Gastroesophageal sphincter (tissue), 4 donors: ENCODE measurements around the gene OLA1. TPM values are rescaled to one million over a fixed set of nuclear protein-coding genes. Genes with fewer than 3 reads are reported as not detected.
A peak's percentile ranks its signal among the peaks of the same experiment; 100 is the strongest.

Experiments
- ATAC-seq: fragments of 150-250 bp; one replicate; pipeline ENCODE4 v1.9.1; 2016; ENCODE audit warnings: mild to moderate bottlenecking, moderate library complexity
- H3K27ac ChIP-seq, 4 donors: fragments of 200-600 bp; sonication (generic) in 3 of 4; 1 replicate in 3 of 4; 2 replicates in 1 of 4; pipeline ENCODE4 v1.5.1; 2016 to 2019
- H3K27me3 ChIP-seq: fragments of 200-600 bp; sonication (generic); one replicate; pipeline ENCODE4 v1.5.1; 2019
- H3K36me3 ChIP-seq, 2 donors: fragments of 200-600 bp; sonication (generic); one replicate each; pipeline ENCODE4 v1.5.1; 2019; ENCODE audit warnings: control low read depth in 1 of 2
- H3K4me1 ChIP-seq, 3 donors: fragments of 200-600 bp; sonication (generic); 1 replicate in 2 of 3; 2 replicates in 1 of 3; pipeline ENCODE4 v1.5.1; 2016 to 2019; ENCODE audit warnings: control low read depth in 2 of 3
- H3K4me3 ChIP-seq, 2 donors: fragments of 200-600 bp; sonication (generic); one replicate each; pipeline ENCODE4 v1.5.1; 2019; ENCODE audit warnings: mild to moderate bottlenecking in 1 of 2, moderate library complexity in 1 of 2
- H3K9me3 ChIP-seq, 3 donors: fragments of 200-600 bp; sonication (generic); one replicate each; pipeline ENCODE4 v1.5.1; 2017 to 2019; ENCODE audit warnings: control low read depth in 2 of 3
- CTCF ChIP-seq, 4 experiments: fragments of 200-600 bp in 2 of 4; fragments of 450-650 bp in 2 of 4; sonication (generic) in 1 of 4; IDR thresholded peaks; one replicate each; pipeline ENCODE4 v1.5.1; 2017 to 2019; ENCODE audit warnings: antibody characterized with exemption in 4 of 4, mild to moderate bottlenecking in 2 of 4, moderate library complexity in 2 of 4
- EP300 ChIP-seq: sonication (generic); formaldehyde crosslinking; IDR thresholded peaks from one replicate; pipeline ENCODE4 v1.6.1; 2017; ENCODE audit warnings: antibody characterized with exemption, mild to moderate bottlenecking
- POLR2A ChIP-seq, 2 donors: fragments of 450-650 bp; IDR thresholded peaks; one replicate each; pipeline ENCODE4 v1.6.1; 2017; ENCODE audit warnings: antibody characterized with exemption in 2 of 2, mild to moderate bottlenecking in 2 of 2, moderate library complexity in 1 of 2
- POLR2AphosphoS5 ChIP-seq: sonication (generic); formaldehyde crosslinking; IDR thresholded peaks from one replicate; pipeline ENCODE4 v1.6.1; 2017; ENCODE audit warnings: antibody characterized with exemption
- WGBS, 2 donors: methylation state at CpG; one replicate each; pipeline ENCODE4 v1.1.5; 2018; ENCODE audit warnings: low coverage in 1 of 2; 5-methylcytosine and 5-hydroxymethylcytosine counted together
- total RNA-seq, 4 donors: library from RNA; depleted of rRNA; stranded (reverse); fragments of >200 nt; gene quantifications; one replicate each; pipeline ENCODE4 v1.1.0, GENCODE V29; 2016

The OLA1 gene
- total RNA-seq, 4 donors from 2014 or later, result 57.1 to 90.4 (median 72.1) TPM

DNA sequence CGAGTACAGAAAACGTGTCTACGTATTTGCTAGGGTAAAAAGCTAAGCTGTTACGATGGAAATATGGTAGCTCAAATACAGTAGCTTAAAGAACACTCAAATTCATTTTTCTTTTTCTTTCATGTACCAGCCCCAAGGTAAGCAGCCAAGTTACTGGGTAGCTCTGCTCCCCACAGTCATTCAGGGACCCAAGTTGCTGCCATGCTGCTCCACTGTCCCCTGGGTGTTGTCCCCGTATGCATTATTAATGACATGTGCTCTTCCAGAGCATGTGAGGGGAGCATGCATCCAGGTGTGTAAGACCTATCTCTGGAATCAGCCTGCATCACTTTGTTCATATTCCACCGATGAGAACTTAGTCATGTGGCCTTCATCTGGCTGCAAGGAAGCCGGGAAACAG, 178.1 kb downstream of the OLA1 start:
- H3K9me3 ChIP-seq, result no peaks in the 10 kb centered on the region
- H3K36me3 ChIP-seq, result peaks cover 0 to 14% of the 10 kb centered on the region in 2 donors
- WGBS, 2 donors, result 94 to 100% methylated on average over 1 to 6 of the region's 7 CpGs
- TF ChIP-seq POLR2A (IDR thresholded peaks at IDR 0.05) (no peak), CTCF (IDR thresholded peaks at IDR 0.05) (no peak), EP300 (no peak), POLR2AphosphoS5 (no peak)
- H3K27me3 ChIP-seq, result peaks cover 4% of the 10 kb centered on the region
- no peak overlapping the region for H3K27ac ChIP-seq
- no peak for ATAC-seq
- no peaks in the 10 kb centered on the region for H3K4me1 ChIP-seq
- H3K4me3 ChIP-seq, result no peak overlapping the region

DNA sequence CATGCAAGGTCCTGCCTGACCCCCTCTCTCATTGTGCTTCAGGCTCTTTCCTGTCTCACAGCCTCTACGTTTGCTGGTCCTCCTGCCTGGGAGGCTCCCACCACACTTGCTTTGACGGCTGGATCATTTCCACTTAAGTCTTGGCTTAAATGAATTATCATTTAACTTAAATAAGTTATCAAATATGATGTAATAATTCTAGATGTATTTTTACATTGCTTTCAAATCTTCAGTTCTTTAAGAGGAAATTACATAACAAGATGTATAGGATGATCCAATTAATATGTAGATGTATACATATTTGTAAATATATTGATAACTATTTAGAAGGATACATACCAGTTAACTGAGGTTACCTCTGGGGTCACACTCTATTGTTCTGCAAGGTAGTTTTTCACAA, 180.5 kb downstream of the OLA1 start:
- TF ChIP-seq CTCF (IDR thresholded peaks at IDR 0.05) (no peak), POLR2AphosphoS5 (no peak), POLR2A (IDR thresholded peaks at IDR 0.05) (no peak), EP300 (no peak)
- WGBS, 2 donors, result 64% methylated on average over 2 of the region's 2 CpGs
- no peaks in the 10 kb centered on the region for H3K9me3 ChIP-seq
- ATAC-seq, result no peak
- H3K27me3 ChIP-seq, result peaks cover 4% of the 10 kb centered on the region
- no peak overlapping the region for H3K27ac ChIP-seq
- H3K4me1 ChIP-seq, result no peaks in the 10 kb centered on the region
- no peaks in the 10 kb centered on the region for H3K36me3 ChIP-seq
- H3K4me3 ChIP-seq, result no peak overlapping the region

DNA sequence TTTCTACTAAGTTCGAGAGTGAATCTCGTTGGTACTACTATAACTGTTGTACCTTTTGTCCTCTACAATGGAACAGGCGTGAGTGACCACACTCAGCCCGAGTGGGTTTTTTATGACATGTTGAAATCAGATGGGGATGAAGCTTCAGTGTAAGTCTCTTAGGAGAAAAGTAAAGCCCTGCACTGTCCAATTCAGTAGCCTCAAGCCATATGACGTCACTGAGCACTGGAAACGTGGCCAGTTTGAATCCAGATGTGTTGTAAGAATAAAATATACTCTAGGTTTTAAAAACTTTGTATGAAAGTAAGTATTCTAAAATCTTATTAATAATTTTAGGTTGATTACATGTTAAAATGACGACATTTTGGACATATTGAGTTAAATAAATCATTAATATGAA, 181.5 kb downstream of the OLA1 start:
- no peak overlapping the region for H3K4me3 ChIP-seq
- no peak for TF ChIP-seq POLR2AphosphoS5
- H3K27ac ChIP-seq, result no peak overlapping the region
- H3K4me1 ChIP-seq, result no peaks in the 10 kb centered on the region
- no peak for ATAC-seq
- H3K9me3 ChIP-seq, result no peaks in the 10 kb centered on the region
- H3K27me3 ChIP-seq, result peaks cover 4% of the 10 kb centered on the region
- 73 to 87% methylated on average over 7 of the region's 7 CpGs for WGBS, 2 donors
- no peaks in the 10 kb centered on the region for H3K36me3 ChIP-seq

DNA sequence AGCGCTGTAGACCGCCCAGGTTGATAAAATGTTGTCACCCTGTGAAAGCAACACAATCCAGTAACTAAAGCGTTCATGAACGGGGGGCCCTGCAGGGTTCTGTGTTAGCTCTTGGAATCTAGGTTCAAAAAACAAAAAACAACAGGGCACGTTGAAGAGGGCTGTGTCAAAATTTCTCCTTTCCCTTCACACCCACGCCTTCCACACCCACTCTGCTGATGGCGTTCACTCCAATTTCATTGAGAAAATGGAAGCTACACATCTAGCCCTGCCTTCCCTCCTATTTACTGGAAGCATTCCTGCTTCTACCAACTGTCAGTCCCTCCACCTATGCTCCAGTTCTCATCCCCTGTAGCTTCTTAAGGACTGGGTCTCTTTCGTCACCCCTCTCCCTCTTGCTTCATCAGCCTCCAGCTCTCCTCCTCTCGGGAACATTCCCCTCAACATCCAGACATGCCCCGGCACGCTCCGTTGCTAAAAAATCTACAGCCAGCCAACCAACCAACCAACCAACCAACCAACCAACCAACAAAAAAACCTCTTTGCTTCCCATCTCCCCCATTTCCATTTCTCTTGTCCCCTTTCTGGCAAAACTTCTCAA, 184.7 kb downstream of the OLA1 start:
- no peaks in the 10 kb centered on the region for H3K4me1 ChIP-seq
- ATAC-seq, result no peak
- H3K27me3 ChIP-seq, result peaks cover 4% of the 10 kb centered on the region
- H3K4me3 ChIP-seq, result no peak overlapping the region
- H3K36me3 ChIP-seq, result no peaks in the 10 kb centered on the region
- no peak overlapping the region for H3K27ac ChIP-seq
- TF ChIP-seq POLR2AphosphoS5, result no peak
- no peak for TF ChIP-seq EP300
- no peak for TF ChIP-seq CTCF (IDR thresholded peaks at IDR 0.05)
- TF ChIP-seq POLR2A (IDR thresholded peaks at IDR 0.05), result no peak
- H3K9me3 ChIP-seq, result no peaks in the 10 kb centered on the region
- 88 to 90% methylated on average over 8 to 9 of the region's 12 CpGs for WGBS, 2 donors

DNA sequence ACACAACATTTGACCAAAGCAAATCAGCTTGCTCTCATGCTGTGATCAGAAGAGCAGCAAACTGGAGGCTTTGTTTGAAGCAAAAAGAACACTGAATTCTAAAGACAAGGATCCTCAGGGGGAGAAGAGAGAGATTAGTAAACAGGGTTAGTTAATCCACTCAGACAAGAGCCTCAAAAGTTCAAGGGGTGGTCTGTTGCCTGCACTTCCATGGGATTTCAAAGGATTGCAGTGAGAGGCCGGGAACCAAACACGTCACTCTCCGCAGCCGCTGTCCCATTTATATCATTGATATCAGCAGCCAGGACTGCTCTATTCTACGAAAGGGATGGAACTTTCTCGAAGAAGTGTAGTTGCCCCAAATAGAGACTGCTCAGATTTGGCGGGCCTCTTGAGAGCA, 185.4 kb downstream of the OLA1 start:
- no peak for ATAC-seq
- Histone ChIP-seq H3K36me3 (no peaks in the 10 kb centered on the region), H3K4me1 (no peaks in the 10 kb centered on the region), H3K27ac (peak overlapping the region in 1 of 4 donors; percentile 10), H3K27me3 (peaks cover 4% of the 10 kb centered on the region), H3K9me3 (no peaks in the 10 kb centered on the region), H3K4me3 (no peak overlapping the region)
- TF ChIP-seq POLR2A (IDR thresholded peaks at IDR 0.05) (no peak), POLR2AphosphoS5 (no peak), CTCF (IDR thresholded peaks at IDR 0.05) (no peak), EP300 (no peak)
- 62 to 100% methylated on average over 1 to 7 of the region's 7 CpGs for WGBS, 2 donors
